Fibroblast of lung (primary cell): ENCODE data around the gene WDR27. TPM values are rescaled to one million over a fixed set of nuclear protein-coding genes. Genes with fewer than 3 reads are reported as not detected.
A peak's percentile ranks its signal among the peaks of the same experiment; 100 is the strongest.
"Not testable (repeated sequence)": the region's sequence is repeated elsewhere in the genome, so short reads cannot be mapped to it uniquely, and the experiment has no call there.

Source experiments
- DNase-seq, 2 donors: peaks; one replicate each; pipeline versions ENCODE4 v3.0.0 to v3.0.0-alpha.2; 2010; ENCODE audit warnings: low read depth in 2 of 2
- H2AFZ ChIP-seq: 2 replicates; pipeline ENCODE4 v1.5.1; 2012; ENCODE audit warnings: low read length, control low read depth, inconsistent platforms
- H3K27ac ChIP-seq: 2 replicates; pipeline ENCODE4 v1.5.1; 2011; ENCODE audit warnings: low read length, control low read depth; ENCODE audit not compliant: insufficient read depth
- H3K27me3 ChIP-seq: 2 replicates; pipeline ENCODE4 v1.5.1; 2011; ENCODE audit warnings: mild to moderate bottlenecking, low read length; ENCODE audit not compliant: control insufficient read depth, insufficient read depth
- H3K36me3 ChIP-seq: 2 replicates; pipeline ENCODE4 v1.5.1; 2011; ENCODE audit warnings: low read length; ENCODE audit not compliant: control insufficient read depth, insufficient read depth
- H3K4me1 ChIP-seq: 2 replicates; pipeline ENCODE4 v1.5.1; 2011; ENCODE audit warnings: low read length; ENCODE audit not compliant: control insufficient read depth, insufficient read depth; ENCODE audit errors: extremely low read depth
- H3K4me2 ChIP-seq: 2 replicates; pipeline ENCODE4 v1.5.1; 2011; ENCODE audit warnings: low read length, control low read depth; ENCODE audit not compliant: insufficient read depth; ENCODE audit errors: extremely low read depth
- H3K4me3 ChIP-seq, 4 experiments: fragments of 200-600 bp in 1 of 4; sonication (generic) in 1 of 4; replicated peaks in 1 of 4; 2 replicates each; pipeline ENCODE4 v1.5.1; 2011 to 2016; ENCODE audit warnings: low read length in 4 of 4, low read depth in 3 of 4, mild to moderate bottlenecking in 3 of 4, control low read depth in 2 of 4, inconsistent platforms in 1 of 4, mixed read lengths in 1 of 4; ENCODE audit not compliant: insufficient read depth in 1 of 4; ENCODE audit errors: control extremely low read depth in 1 of 4
- H3K79me2 ChIP-seq: 2 replicates; pipeline ENCODE4 v1.5.1; 2012; ENCODE audit warnings: mild to moderate bottlenecking, low read length, inconsistent platforms; ENCODE audit not compliant: control insufficient read depth, insufficient read depth
- H3K9ac ChIP-seq: 2 replicates; pipeline ENCODE4 v1.5.1; 2011; ENCODE audit warnings: mild to moderate bottlenecking, low read length, control low read depth; ENCODE audit not compliant: insufficient read depth
- H3K9me3 ChIP-seq: 2 replicates; pipeline ENCODE4 v1.5.1; 2012; ENCODE audit warnings: low read depth, low read length; ENCODE audit not compliant: control insufficient read depth, insufficient read depth
- H4K20me1 ChIP-seq: 2 replicates; pipeline ENCODE4 v1.5.1; 2011; ENCODE audit warnings: low read length; ENCODE audit not compliant: control insufficient read depth, insufficient read depth; ENCODE audit errors: extremely low read depth
- EZH2 ChIP-seq: IDR thresholded peaks from 2 replicates; pipeline ENCODE4 v1.5.1; 2012; ENCODE audit warnings: low read length, control low read depth, mild to moderate bottlenecking; ENCODE audit errors: missing control alignments
- polyA plus RNA-seq, 2 donors: library from polyadenylated mRNA; depleted of rRNA in 1 of 2; stranded (reverse) in 1 of 2; unstranded in 1 of 2; fragments of >200 nt; gene quantifications; 2 replicates each; pipeline ENCODE4 v1.2.1, GENCODE V29; 2011 to 2012; ENCODE audit warnings: missing spikeins in 1 of 2
- total RNA-seq: library from RNA; depleted of rRNA; stranded (reverse); fragments of >200 nt; gene quantifications from 2 replicates; pipeline ENCODE4 v1.2.1, GENCODE V29; 2014
- TF ChIP-seq, protein P1 (sequence below), 2 donors: IDR thresholded peaks in 1 of 2; conservative IDR thresholded peaks in 1 of 2; 1 replicate in 1 of 2; 2 replicates in 1 of 2; pipeline ENCODE4 v1.5.1; 2011 to 2012; ENCODE audit warnings: low read length in 2 of 2, control low read depth in 1 of 2, inconsistent platforms in 1 of 2, low read depth in 1 of 2, mild to moderate bottlenecking in 1 of 2

WDR27 gene
- total and polyA plus RNA-seq, 2 donors (not counting 1 experiment from before 2014, with no cell fraction given) = 8.8 to 23.3 TPM

DNA sequence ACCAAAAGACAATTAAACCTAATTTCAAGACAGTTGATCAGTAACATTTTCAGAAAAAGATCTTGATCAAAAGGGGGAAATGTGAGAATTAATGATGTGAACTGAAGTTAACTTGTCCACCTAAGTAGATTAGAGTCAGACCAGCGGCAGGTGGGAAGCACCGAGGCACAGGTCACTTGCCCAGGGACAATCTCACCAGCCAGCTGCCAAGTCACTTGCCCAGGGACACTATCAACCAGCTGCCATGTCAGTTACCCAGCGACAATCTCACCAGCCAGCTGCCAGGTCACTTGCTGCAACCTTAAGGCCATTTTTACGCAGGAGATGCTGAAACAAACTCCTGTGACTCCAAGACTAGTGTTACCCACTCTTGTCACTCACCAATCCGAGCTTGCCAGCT, 260.5 kb downstream of the WDR27 start:
- no peak for DNase-seq
- no peak for TF ChIP-seq EZH2
- TF ChIP-seq, protein P1, sequence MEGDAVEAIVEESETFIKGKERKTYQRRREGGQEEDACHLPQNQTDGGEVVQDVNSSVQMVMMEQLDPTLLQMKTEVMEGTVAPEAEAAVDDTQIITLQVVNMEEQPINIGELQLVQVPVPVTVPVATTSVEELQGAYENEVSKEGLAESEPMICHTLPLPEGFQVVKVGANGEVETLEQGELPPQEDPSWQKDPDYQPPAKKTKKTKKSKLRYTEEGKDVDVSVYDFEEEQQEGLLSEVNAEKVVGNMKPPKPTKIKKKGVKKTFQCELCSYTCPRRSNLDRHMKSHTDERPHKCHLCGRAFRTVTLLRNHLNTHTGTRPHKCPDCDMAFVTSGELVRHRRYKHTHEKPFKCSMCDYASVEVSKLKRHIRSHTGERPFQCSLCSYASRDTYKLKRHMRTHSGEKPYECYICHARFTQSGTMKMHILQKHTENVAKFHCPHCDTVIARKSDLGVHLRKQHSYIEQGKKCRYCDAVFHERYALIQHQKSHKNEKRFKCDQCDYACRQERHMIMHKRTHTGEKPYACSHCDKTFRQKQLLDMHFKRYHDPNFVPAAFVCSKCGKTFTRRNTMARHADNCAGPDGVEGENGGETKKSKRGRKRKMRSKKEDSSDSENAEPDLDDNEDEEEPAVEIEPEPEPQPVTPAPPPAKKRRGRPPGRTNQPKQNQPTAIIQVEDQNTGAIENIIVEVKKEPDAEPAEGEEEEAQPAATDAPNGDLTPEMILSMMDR (conservative IDR thresholded peaks at IDR 0.05 in 1 of 2, IDR thresholded peaks at IDR 0.05 in 1 of 2; ENCODE audit: low read depth in 1 of 2, low read length in 2 of 2) = no peak
- H3K4me1 ChIP-seq = no peaks in the 10 kb centered on the region
- H4K20me1 ChIP-seq = no peaks in the 10 kb centered on the region
- H3K4me2 ChIP-seq = no peak overlapping the region
- no peak overlapping the region for H2AFZ ChIP-seq
- H3K9me3 ChIP-seq = no peaks in the 10 kb centered on the region
- H3K4me3 ChIP-seq = no peak overlapping the region
- H3K36me3 ChIP-seq = no peaks in the 10 kb centered on the region
- H3K79me2 ChIP-seq = no peaks in the 10 kb centered on the region
- no peak overlapping the region for H3K27ac ChIP-seq
- no peaks in the 10 kb centered on the region for H3K27me3 ChIP-seq
- no peak overlapping the region for H3K9ac ChIP-seq

DNA sequence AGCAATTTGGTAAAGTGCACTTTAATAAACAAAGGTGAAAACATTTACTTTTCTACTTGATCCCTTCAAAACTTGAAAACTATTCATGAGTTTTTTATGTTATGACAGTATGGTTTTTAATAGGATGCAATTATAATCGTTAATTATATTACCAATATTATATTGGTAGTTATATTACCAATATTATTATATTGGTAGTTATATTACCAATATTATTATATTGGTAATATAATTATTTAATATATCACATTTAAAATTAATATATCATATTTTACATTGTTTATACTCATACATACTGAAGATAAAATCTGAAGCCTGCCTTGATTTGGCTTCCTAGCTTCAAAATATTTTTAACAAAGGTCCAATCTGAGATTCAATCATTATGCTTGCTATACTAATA, 262.1 kb downstream of the WDR27 start:
- no peak overlapping the region for H3K4me3 ChIP-seq
- TF ChIP-seq, protein P1 (conservative IDR thresholded peaks at IDR 0.05 in 1 of 2, IDR thresholded peaks at IDR 0.05 in 1 of 2; ENCODE audit: low read depth in 1 of 2, low read length in 2 of 2) = no peak
- TF ChIP-seq EZH2 = no peak

DNA sequence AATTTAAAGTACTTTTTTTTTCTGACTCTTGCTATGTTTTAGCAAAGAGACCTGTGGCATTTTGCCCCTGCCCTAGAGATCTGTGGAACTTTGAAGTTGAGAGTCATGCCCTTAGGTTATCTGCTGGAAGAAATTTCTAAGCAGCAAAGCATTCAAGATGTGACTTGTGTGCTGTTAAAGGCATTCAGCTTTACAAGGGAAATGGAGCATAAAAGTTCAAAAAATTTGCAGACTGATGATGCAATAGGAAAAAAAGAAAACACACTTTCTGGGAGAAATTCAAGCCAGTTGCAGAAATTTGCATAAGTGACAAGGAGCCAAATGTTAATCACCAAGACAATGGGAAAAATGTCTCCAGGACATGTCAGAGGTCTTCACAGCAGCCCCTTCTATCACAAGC, 267.3 kb downstream of the WDR27 start:
- H3K79me2 ChIP-seq, H3K4me1 ChIP-seq, H3K9me3 ChIP-seq, H4K20me1 ChIP-seq, H3K27ac ChIP-seq, H3K27me3 ChIP-seq, H3K4me2 ChIP-seq, H3K4me3 ChIP-seq, H3K36me3 ChIP-seq, H3K9ac ChIP-seq, H2AFZ ChIP-seq: not testable (repeated sequence)
- peak in 1 of 2 donors; percentile 23 for DNase-seq

More for the DNA sequence above, 262.1 kb downstream of the WDR27 start:
- no peaks in the 10 kb centered on the region for H3K79me2 ChIP-seq
- DNase-seq = no peak
- no peak overlapping the region for H3K9ac ChIP-seq
- no peaks in the 10 kb centered on the region for H4K20me1 ChIP-seq
- no peak overlapping the region for H2AFZ ChIP-seq
- no peak overlapping the region for H3K4me2 ChIP-seq
- H3K27me3 ChIP-seq = no peaks in the 10 kb centered on the region
- no peak overlapping the region for H3K27ac ChIP-seq
- H3K36me3 ChIP-seq = no peaks in the 10 kb centered on the region
- H3K4me1 ChIP-seq = no peaks in the 10 kb centered on the region
- H3K9me3 ChIP-seq = no peaks in the 10 kb centered on the region
